DND-41 (cell line): ENCODE results near the gene SV2B.

Experiments
- ATAC-seq: fragments of 200-7000 bp; cut with Tn5 transposase; 3 replicates; pipeline ENCODE4 v1.9.1; 2021; ENCODE audit warnings: low read depth; ENCODE audit not compliant: insufficient read depth
- DNase-seq: peaks from one replicate; pipeline ENCODE4 v3.0.0-alpha.2; 2020
- H2AFZ ChIP-seq: 2 replicates; pipeline ENCODE4 v1.6.0; 2012; ENCODE audit warnings: low read depth, low read length
- H3K27ac ChIP-seq: 2 replicates; pipeline ENCODE4 v1.5.1; 2012; ENCODE audit warnings: low read length, inconsistent platforms
- H3K27me3 ChIP-seq: fragments of 200-600 bp; sonication (generic); 2 replicates; pipeline ENCODE4 v1.6.0; 2012; ENCODE audit warnings: low read length, mild to moderate bottlenecking, inconsistent platforms; ENCODE audit not compliant: insufficient read depth, poor library complexity
- H3K36me3 ChIP-seq: 2 replicates; pipeline ENCODE4 v1.5.1; 2012; ENCODE audit warnings: low read length, inconsistent platforms; ENCODE audit not compliant: insufficient read depth
- H3K4me1 ChIP-seq: 2 replicates; pipeline ENCODE4 v1.5.1; 2012; ENCODE audit warnings: mild to moderate bottlenecking, low read length; ENCODE audit not compliant: insufficient read depth
- H3K4me2 ChIP-seq: 2 replicates; pipeline ENCODE4 v1.6.0; 2012; ENCODE audit warnings: mild to moderate bottlenecking, moderate library complexity, low read length, inconsistent platforms; ENCODE audit not compliant: insufficient read depth
- H3K4me3 ChIP-seq, 2 experiments: fragments of 200-600 bp in 1 of 2; shearing (Covaris generic) in 1 of 2; 2 replicates each; pipeline ENCODE4 v1.5.1; 2012 to 2016; ENCODE audit warnings: inconsistent platforms in 2 of 2, low read length in 2 of 2, mild to moderate bottlenecking in 2 of 2, low read depth in 1 of 2, moderate library complexity in 1 of 2
- H3K79me2 ChIP-seq: 2 replicates; pipeline ENCODE4 v1.6.0; 2012; ENCODE audit warnings: low read length, inconsistent platforms; ENCODE audit not compliant: insufficient read depth
- H3K9ac ChIP-seq: 2 replicates; pipeline ENCODE4 v1.6.0; 2012; ENCODE audit warnings: low read depth, mild to moderate bottlenecking, inconsistent platforms, low read length, moderate library complexity
- H3K9me3 ChIP-seq: 2 replicates; pipeline ENCODE4 v1.5.1; 2012; ENCODE audit warnings: low read length, moderate library complexity, mild to moderate bottlenecking, inconsistent platforms; ENCODE audit not compliant: insufficient read depth, severe bottlenecking
- H4K20me1 ChIP-seq: 2 replicates; pipeline ENCODE4 v1.6.0; 2012; ENCODE audit warnings: low read length; ENCODE audit not compliant: insufficient read depth
- EZH2 ChIP-seq: IDR thresholded peaks from 3 replicates; pipeline ENCODE4 v1.6.1; 2012; ENCODE audit warnings: borderline replicate concordance, low read depth, mild to moderate bottlenecking, moderate library complexity, low read length, inconsistent platforms; ENCODE audit not compliant: severe bottlenecking
- TF ChIP-seq, protein P1 (sequence below): IDR thresholded peaks from 2 replicates; pipeline ENCODE4 v1.5.1; 2012; ENCODE audit warnings: borderline replicate concordance, low read length, moderate library complexity, mild to moderate bottlenecking; ENCODE audit not compliant: poor library complexity, severe bottlenecking; ENCODE audit errors: extremely low read depth

SV2B gene

GRCh38 chr15:91275844-91276243 lies 175.8 kb downstream of the SV2B start:
- H3K79me2 ChIP-seq = no peaks in the 10 kb centered on the region
- no peak for DNase-seq
- H3K9ac ChIP-seq = no peak overlapping the region
- peaks cover 3% of the 10 kb centered on the region for H3K27me3 ChIP-seq
- no peaks in the 10 kb centered on the region for H3K9me3 ChIP-seq
- no peaks in the 10 kb centered on the region for H3K4me1 ChIP-seq
- no peak overlapping the region for H3K27ac ChIP-seq
- ATAC-seq = no peak
- no peaks in the 10 kb centered on the region for H4K20me1 ChIP-seq
- no peak overlapping the region for H3K4me3 ChIP-seq
- no peak overlapping the region for H3K4me2 ChIP-seq
- TF ChIP-seq EZH2 = no peak
- TF ChIP-seq, protein P1, sequence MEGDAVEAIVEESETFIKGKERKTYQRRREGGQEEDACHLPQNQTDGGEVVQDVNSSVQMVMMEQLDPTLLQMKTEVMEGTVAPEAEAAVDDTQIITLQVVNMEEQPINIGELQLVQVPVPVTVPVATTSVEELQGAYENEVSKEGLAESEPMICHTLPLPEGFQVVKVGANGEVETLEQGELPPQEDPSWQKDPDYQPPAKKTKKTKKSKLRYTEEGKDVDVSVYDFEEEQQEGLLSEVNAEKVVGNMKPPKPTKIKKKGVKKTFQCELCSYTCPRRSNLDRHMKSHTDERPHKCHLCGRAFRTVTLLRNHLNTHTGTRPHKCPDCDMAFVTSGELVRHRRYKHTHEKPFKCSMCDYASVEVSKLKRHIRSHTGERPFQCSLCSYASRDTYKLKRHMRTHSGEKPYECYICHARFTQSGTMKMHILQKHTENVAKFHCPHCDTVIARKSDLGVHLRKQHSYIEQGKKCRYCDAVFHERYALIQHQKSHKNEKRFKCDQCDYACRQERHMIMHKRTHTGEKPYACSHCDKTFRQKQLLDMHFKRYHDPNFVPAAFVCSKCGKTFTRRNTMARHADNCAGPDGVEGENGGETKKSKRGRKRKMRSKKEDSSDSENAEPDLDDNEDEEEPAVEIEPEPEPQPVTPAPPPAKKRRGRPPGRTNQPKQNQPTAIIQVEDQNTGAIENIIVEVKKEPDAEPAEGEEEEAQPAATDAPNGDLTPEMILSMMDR = no peak
- no peak overlapping the region for H2AFZ ChIP-seq
- H3K36me3 ChIP-seq = no peaks in the 10 kb centered on the region

GRCh38 chr15:91278951-91279350 lies 178.9 kb downstream of the SV2B start:
- ATAC-seq = no peak

DNA sequence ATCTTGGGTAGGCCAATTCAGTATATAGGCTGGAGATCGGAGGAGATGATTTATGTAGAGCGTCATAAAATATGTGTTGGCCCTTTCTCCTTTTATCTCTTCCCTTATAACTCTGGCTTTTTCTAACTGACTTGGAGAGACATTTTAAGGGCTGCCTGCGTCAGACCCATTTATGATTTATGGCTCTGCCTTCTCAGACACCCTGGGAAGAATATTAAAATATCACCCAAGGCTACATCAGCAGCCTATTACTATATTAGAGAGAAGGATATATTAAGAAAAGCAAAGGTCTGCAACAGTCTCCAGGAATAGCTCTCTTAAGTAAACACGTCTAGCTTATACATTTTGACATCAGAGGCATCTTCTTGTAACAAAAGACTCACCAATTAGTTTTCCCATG lies 179.4 kb downstream of the SV2B start:
- no peaks in the 10 kb centered on the region for H4K20me1 ChIP-seq
- no peak overlapping the region for H3K9ac ChIP-seq
- H3K79me2 ChIP-seq = no peaks in the 10 kb centered on the region
- no peak for DNase-seq
- H3K27ac ChIP-seq = no peak overlapping the region
- TF ChIP-seq, protein P1 = no peak
- no peak for TF ChIP-seq EZH2
- H3K4me1 ChIP-seq = no peaks in the 10 kb centered on the region
- H3K4me2 ChIP-seq = no peak overlapping the region
- H3K27me3 ChIP-seq = no peaks in the 10 kb centered on the region
- H3K4me3 ChIP-seq = no peak overlapping the region
- no peaks in the 10 kb centered on the region for H3K9me3 ChIP-seq
- no peak for ATAC-seq
- H3K36me3 ChIP-seq = no peaks in the 10 kb centered on the region
- H2AFZ ChIP-seq = no peak overlapping the region

More at GRCh38 chr15:91278951-91279350, 178.9 kb downstream of the SV2B start:
- DNase-seq = no peak
- H3K27ac ChIP-seq = no peak overlapping the region
- no peaks in the 10 kb centered on the region for H3K79me2 ChIP-seq
- no peaks in the 10 kb centered on the region for H3K9me3 ChIP-seq
- no peak overlapping the region for H2AFZ ChIP-seq
- H3K4me2 ChIP-seq = no peak overlapping the region
- no peaks in the 10 kb centered on the region for H3K27me3 ChIP-seq
- H4K20me1 ChIP-seq = no peaks in the 10 kb centered on the region
- no peak overlapping the region for H3K4me3 ChIP-seq
- H3K4me1 ChIP-seq = no peaks in the 10 kb centered on the region
- no peak overlapping the region for H3K9ac ChIP-seq
- H3K36me3 ChIP-seq = no peaks in the 10 kb centered on the region
- TF ChIP-seq, protein P1 = no peak
- TF ChIP-seq EZH2 = no peak

DNA sequence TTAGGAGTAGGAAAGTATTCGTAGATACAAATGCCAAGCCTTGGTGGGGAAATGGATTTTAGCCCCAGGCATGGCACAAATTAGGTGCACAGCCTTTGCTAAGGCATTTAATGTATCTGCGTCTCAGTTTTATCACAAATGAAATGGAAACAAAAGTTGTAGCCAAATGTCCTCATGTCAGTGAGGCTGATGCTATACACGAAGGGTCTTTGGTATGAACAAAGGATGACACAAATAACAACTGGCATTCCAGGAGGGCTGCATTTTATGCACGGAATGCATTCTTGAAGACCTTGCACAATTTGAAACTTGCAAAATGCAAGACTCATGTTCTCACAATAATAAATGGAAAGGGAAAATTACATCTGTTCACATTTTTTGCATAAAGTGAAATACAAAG lies 181.9 kb downstream of the SV2B start:
- H3K4me2 ChIP-seq = no peak overlapping the region
- no peaks in the 10 kb centered on the region for H4K20me1 ChIP-seq
- no peaks in the 10 kb centered on the region for H3K36me3 ChIP-seq
- no peaks in the 10 kb centered on the region for H3K27me3 ChIP-seq
- ATAC-seq (no peak), DNase-seq (no peak)
- H3K79me2 ChIP-seq = no peaks in the 10 kb centered on the region
- no peaks in the 10 kb centered on the region for H3K9me3 ChIP-seq
- no peak overlapping the region for H3K4me3 ChIP-seq
- no peaks in the 10 kb centered on the region for H3K4me1 ChIP-seq
- H3K9ac ChIP-seq = no peak overlapping the region
- H2AFZ ChIP-seq = no peak overlapping the region
- H3K27ac ChIP-seq = no peak overlapping the region
- TF ChIP-seq EZH2 = no peak
- TF ChIP-seq, protein P1 = no peak
